A673 (cell line): Measurements from ENCODE around the gene TMEM158. TPM values are rescaled to one million over a fixed set of nuclear protein-coding genes. Genes with fewer than 3 reads are reported as not detected.

Experiments
- BruUV-seq: library from RNA; stranded (reverse); fragments of 400-500 nt; replicated peaks from 2 replicates; lab custom pipeline; 2021; lab: Mats Ljungman, UMichigan
- CTCF ChIA-PET: fragments of 300-600 bp; sonication (Branson Sonifier 250); formaldehyde crosslinking; loops from one replicate; lab custom pipeline; 2022; ENCODE audit warnings: antibody characterized with exemption; lab: Charles Lee
- POLR2A ChIA-PET: fragments of 300-600 bp; sonication (Branson Sonifier 250); formaldehyde crosslinking; loops from one replicate; lab custom pipeline; 2022; ENCODE audit warnings: antibody characterized with exemption; ENCODE audit not compliant: low non-redundant PET; lab: Charles Lee
- DNase-seq: peaks from one replicate; pipeline ENCODE4 v3.0.0-alpha.2; 2015; ENCODE audit warnings: low spot score
- H3K27ac ChIP-seq: fragments of 200-600 bp; sonication (generic); 2 replicates; pipeline ENCODE4 v1.5.1; 2016; ENCODE audit warnings: mixed run types, low read depth, mild to moderate bottlenecking, mixed read lengths, antibody characterized with exemption, low read length; ENCODE audit not compliant: poor library complexity, severe bottlenecking
- H3K27me3 ChIP-seq: fragments of 200-600 bp; sonication (generic); replicated peaks from 2 replicates; pipeline ENCODE4 v1.6.1; 2017; ENCODE audit warnings: mixed run types, low read depth, mild to moderate bottlenecking, mixed read lengths, antibody characterized with exemption, low read length; ENCODE audit not compliant: insufficient read depth, poor library complexity
- H3K36me3 ChIP-seq: fragments of 200-600 bp; sonication (generic); 2 replicates; pipeline ENCODE4 v1.6.1; 2016; ENCODE audit warnings: mixed run types, mild to moderate bottlenecking, mixed read lengths, antibody characterized with exemption, low read length; ENCODE audit not compliant: insufficient read depth, poor library complexity, severe bottlenecking
- H3K4me1 ChIP-seq: fragments of 200-600 bp; sonication (generic); 2 replicates; pipeline ENCODE4 v1.6.1; 2017; ENCODE audit warnings: mixed run types, mild to moderate bottlenecking, mixed read lengths, antibody characterized with exemption, low read length; ENCODE audit not compliant: insufficient read depth, poor library complexity, severe bottlenecking
- H3K4me3 ChIP-seq: fragments of 200-600 bp; sonication (generic); 2 replicates; pipeline ENCODE4 v1.5.1; 2016; ENCODE audit warnings: low read depth, mixed run types, mild to moderate bottlenecking, mixed read lengths, low read length; ENCODE audit not compliant: poor library complexity, severe bottlenecking
- H3K9me3 ChIP-seq: fragments of 200-600 bp; sonication (generic); 2 replicates; pipeline ENCODE4 v1.6.1; 2016; ENCODE audit warnings: mixed run types, low read depth, mild to moderate bottlenecking, mixed read lengths, antibody characterized with exemption, low read length; ENCODE audit not compliant: poor library complexity, severe bottlenecking
- CTCF ChIP-seq: fragments of 300-800, 200-600 bp; sonication (generic); conservative IDR thresholded peaks from 2 replicates; pipeline ENCODE4 v1.5.1; 2017; ENCODE audit warnings: low read depth, mild to moderate bottlenecking, antibody characterized with exemption, low read length, moderate library complexity, mixed read lengths
- EZH2 ChIP-seq: fragments of 200-600 bp; sonication (generic); IDR thresholded peaks from 2 replicates; pipeline ENCODE4 v1.6.1; 2017; ENCODE audit warnings: borderline replicate concordance, low read depth, mild to moderate bottlenecking, mixed read lengths, antibody characterized with exemption, low read length; ENCODE audit not compliant: poor library complexity, severe bottlenecking
- intact Hi-C: fragments of 100-400 bp; cut with micrococcal nuclease; formaldehyde crosslinking; loops from one replicate; pipeline ENCODE4 v1.10.0; 2022; ENCODE audit not compliant: unreplicated experiment
- total RNA-seq: library from RNA; stranded (reverse); gene quantifications from 2 replicates; pipeline ENCODE4 v1.2.3, GENCODE V29; 2021

TMEM158 gene
- total RNA-seq, 1 experiment from 2014 or later: 6.1 TPM

DNA sequence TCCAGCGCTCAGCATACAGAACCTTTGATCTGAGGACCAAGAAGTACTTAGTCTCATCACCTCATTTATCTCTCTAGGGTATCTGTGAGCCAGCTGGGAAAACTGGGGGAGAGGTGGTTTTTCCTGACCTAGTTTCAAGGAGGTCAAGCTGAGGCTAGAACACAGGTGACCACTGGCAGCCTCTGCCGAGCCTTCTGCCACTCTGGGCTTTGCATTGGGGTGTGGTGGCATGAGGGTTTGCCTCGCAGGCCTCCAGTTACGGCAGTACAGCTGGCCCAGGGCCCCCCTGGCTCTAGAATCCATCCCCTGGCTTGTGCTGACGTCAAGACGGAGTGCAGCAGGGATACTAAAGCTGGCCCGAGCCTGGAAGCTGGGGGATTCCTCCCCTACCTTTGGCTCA lies 45.2 kb downstream of the TMEM158 start:
- H3K4me1 ChIP-seq: peaks cover 17% of the 10 kb centered on the region
- ChIA-PET POLR2A (no interaction called here), CTCF (no interaction called here)
- no peaks in the 10 kb centered on the region for H3K27me3 ChIP-seq
- no peaks in the 10 kb centered on the region for H3K9me3 ChIP-seq
- H3K27ac ChIP-seq: no peak overlapping the region
- no TSS peak for BruUV-seq
- H3K36me3 ChIP-seq: no peaks in the 10 kb centered on the region
- TF ChIP-seq CTCF (no peak), EZH2 (no peak)
- DNase-seq: no peak
- H3K4me3 ChIP-seq: no peak overlapping the region
- intact Hi-C loops: no loop called here

DNA sequence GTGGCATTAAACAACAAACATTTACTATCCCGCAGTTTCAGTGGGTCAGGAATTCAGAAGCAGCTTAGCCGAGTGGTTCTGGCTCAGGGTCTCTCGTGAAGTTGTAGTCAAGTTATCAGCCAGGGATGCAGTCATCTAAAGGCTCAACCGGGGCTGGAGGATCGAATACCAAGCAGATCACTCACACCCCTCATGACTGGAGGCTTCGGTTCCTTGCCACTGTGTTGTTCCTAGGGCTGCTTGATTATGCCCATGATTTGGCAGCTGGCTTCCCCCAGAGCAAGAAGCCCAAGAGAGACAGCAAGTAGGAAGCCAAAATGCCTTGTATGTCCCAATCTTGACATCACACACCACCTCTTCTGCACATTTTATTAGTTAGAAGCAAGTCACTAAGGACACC lies 46.0 kb downstream of the TMEM158 start:
- Histone ChIP-seq H3K9me3 (no peaks in the 10 kb centered on the region), H3K27ac (no peak overlapping the region), H3K4me3 (no peak overlapping the region), H3K4me1 (peaks cover 17% of the 10 kb centered on the region), H3K27me3 (no peaks in the 10 kb centered on the region), H3K36me3 (no peaks in the 10 kb centered on the region)
- no peak for DNase-seq
- no peak for TF ChIP-seq EZH2
- TF ChIP-seq CTCF: no peak
- ChIA-PET POLR2A (no interaction called here), CTCF (no interaction called here)
- BruUV-seq: no TSS peak
- intact Hi-C loops: no loop called here

DNA sequence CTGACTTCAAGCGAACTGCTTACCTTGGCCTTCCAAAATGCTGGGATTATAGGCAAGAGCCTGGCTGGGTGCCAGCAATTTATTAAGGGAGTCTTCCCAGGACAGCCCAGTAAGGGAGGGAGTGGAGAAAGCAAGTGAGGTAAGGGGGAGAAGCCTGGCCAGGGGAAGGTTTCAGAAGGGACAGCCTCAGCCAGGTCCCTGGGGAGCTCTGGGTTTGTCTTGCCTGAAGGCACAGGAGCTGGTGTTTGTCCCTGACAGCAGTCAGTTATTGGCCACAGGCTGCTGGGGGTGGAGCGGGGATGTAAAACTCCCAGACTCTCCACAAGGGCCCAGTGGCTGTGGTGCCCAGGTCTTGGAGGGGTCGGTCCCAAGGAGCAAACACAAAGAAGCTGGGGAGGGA lies 46.9 kb downstream of the TMEM158 start:
- DNase-seq: no peak
- CTCF ChIA-PET: no interaction called here
- TF ChIP-seq EZH2 (no peak), CTCF (no peak)

More for the DNA sequence above, 46.9 kb downstream of the TMEM158 start:
- intact Hi-C loops: no loop called here
- POLR2A ChIA-PET: no interaction called here
- Histone ChIP-seq H3K4me1 (peaks cover 17% of the 10 kb centered on the region), H3K27ac (no peak overlapping the region), H3K27me3 (no peaks in the 10 kb centered on the region), H3K36me3 (no peaks in the 10 kb centered on the region), H3K9me3 (no peaks in the 10 kb centered on the region), H3K4me3 (no peak overlapping the region)
- BruUV-seq: no TSS peak
